SK-N-SH (cell line): ENCODE measurements around the gene ASAH2.

Experiments
- CTCF ChIP-seq: fragments of 200-600 bp; sonication (generic); IDR thresholded peaks from 2 replicates; pipeline ENCODE4 v1.6.1; 2017; ENCODE audit warnings: antibody characterized with exemption, mild to moderate bottlenecking, moderate library complexity
- GABPA ChIP-seq: IDR thresholded peaks from 2 replicates; pipeline ENCODE4 v1.4.0; 2012; ENCODE audit warnings: low read depth, mild to moderate bottlenecking
- GATA2 ChIP-seq: sonication (generic); formaldehyde crosslinking; IDR thresholded peaks from 2 replicates; pipeline ENCODE4 v1.5.0; 2020; ENCODE audit warnings: mild to moderate bottlenecking, missing genetic modification reagents
- MEF2A ChIP-seq: IDR thresholded peaks from 2 replicates; pipeline ENCODE4 v1.4.0; 2012; ENCODE audit warnings: low read depth, borderline replicate concordance
- POLR2AphosphoS5 ChIP-seq: IDR thresholded peaks from 2 replicates; pipeline ENCODE4 v1.6.1; 2012; ENCODE audit warnings: low read depth, low read length
- RAD21 ChIP-seq: IDR thresholded peaks from 2 replicates; pipeline ENCODE4 v1.6.1; 2012; ENCODE audit warnings: mild to moderate bottlenecking, low read length
- RCOR1 ChIP-seq: fragments of 150-350 bp; IDR thresholded peaks from 2 replicates; pipeline ENCODE4 v1.6.1; 2017; ENCODE audit warnings: antibody characterized with exemption, low read length
- RXRA ChIP-seq: IDR thresholded peaks from 2 replicates; pipeline ENCODE4 v1.4.0; 2012; ENCODE audit warnings: low read depth, mild to moderate bottlenecking, borderline replicate concordance
- TEAD4 ChIP-seq: IDR thresholded peaks from 2 replicates; pipeline ENCODE4 v1.4.0; 2012; ENCODE audit warnings: mild to moderate bottlenecking, borderline replicate concordance; ENCODE audit not compliant: insufficient read depth
- YY1 ChIP-seq: IDR thresholded peaks from 2 replicates; pipeline ENCODE4 v1.4.0; 2012; ENCODE audit warnings: low read depth, mild to moderate bottlenecking
- ZBTB33 ChIP-seq: IDR thresholded peaks from 2 replicates; pipeline ENCODE4 v1.4.0; 2012; ENCODE audit warnings: low read depth, borderline replicate concordance

GRCh38 chr10:50248598-50248997 lies 2.7 kb downstream of the ASAH2 start:
- no peak for TF ChIP-seq RCOR1
- no peak for TF ChIP-seq TEAD4
- no peak for TF ChIP-seq CTCF
- TF ChIP-seq YY1 = no peak
- TF ChIP-seq GABPA = no peak
- no peak for TF ChIP-seq GATA2 (CRISPR knock-in tag)
- TF ChIP-seq POLR2AphosphoS5 = no peak
- no peak for TF ChIP-seq RXRA
- TF ChIP-seq RAD21 = no peak
- TF ChIP-seq ZBTB33 = no peak
- TF ChIP-seq MEF2A = no peak
